ENCODE results near the gene ATP5MC2. TPM values are rescaled to one million over a fixed set of nuclear protein-coding genes. Genes with fewer than 3 reads are reported as not detected.
"Not testable (repeated sequence)": the region's sequence is repeated elsewhere in the genome, so short reads cannot be mapped to it uniquely, and the experiment has no call there.

ATP5MC2 gene
- 100 to 1,000 TPM; 253 to 333 TPM for total RNA-seq

DNA sequence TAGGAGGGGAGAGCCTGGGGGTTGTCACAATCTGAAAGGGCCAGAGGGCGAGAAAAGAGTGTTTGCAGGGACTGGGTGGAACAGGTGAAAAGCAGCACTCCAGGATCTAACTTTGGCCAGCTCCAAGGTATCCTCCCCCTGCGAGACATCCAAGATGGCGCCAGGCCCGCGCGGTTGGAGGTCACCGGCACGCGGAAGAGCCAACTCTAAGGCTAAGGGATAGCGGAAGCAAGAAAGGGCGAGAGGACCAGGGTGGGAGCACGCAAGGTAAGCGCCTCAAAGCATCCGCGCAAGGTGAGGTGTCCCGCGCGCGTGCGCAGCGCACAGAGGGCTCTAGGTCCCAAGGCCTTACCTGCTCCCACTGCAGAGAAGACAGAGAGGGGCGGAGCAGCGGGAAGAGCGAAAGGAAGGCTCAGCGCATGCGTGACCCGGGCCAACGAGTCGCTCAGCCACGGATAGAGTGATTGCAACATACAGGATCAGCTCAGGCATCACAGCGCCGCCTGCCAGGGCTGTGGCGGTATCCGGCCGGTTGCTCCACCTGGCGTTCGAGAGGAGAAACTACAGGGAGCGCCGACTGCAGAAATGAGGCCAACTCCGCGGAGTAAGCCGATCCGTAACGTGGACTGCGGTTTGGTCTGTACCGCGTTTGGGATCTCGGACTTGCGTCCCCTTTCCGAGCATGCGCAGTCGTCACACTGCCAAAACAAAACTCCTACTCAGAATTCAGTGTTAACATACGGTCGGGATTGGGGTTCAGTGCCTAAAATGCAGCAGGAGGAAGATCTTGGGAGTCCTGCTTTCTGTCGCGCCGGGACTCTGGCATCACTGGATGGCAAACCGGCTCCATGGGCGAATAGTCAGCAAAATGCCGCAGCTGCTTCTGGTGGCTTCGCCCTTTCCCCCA lies at the start of gene ATP5MC2:
Gene ATP5MC2 (minus strand): TSS at position 383 of the 907 bp plus-strand sequence. CDS start 3,469 bp downstream, outside the sequence.
- H3K9me3 Mint-ChIP-seq (ENCODE audit: low read depth): no peaks in the 10 kb centered on the region
- H3K4me3 Mint-ChIP-seq: peak within 1 kb of the TSS; percentile 87
- ATAC-seq (peak; percentile 97), DNase-seq (peak; percentile 98)
- peaks cover 29% of the 10 kb centered on the region for H3K27me3 Mint-ChIP-seq
- peak within 1 kb of the TSS; percentile 90 for H3K27ac Mint-ChIP-seq
- CTCF ChIA-PET: interaction anchor here (0.5 to 7.2 kb wide), 37 partner anchors 10 to 355 kb away, joined by 3 to 77 read pairs (median 5); partner anchors contain the start of genes AAAS, ATF7, CALCOCO1 and CISTR
- H3K4me1 Mint-ChIP-seq: peaks cover 40% of the 10 kb centered on the region
- peaks cover 22% of the 10 kb centered on the region for H3K36me3 Mint-ChIP-seq

DNA sequence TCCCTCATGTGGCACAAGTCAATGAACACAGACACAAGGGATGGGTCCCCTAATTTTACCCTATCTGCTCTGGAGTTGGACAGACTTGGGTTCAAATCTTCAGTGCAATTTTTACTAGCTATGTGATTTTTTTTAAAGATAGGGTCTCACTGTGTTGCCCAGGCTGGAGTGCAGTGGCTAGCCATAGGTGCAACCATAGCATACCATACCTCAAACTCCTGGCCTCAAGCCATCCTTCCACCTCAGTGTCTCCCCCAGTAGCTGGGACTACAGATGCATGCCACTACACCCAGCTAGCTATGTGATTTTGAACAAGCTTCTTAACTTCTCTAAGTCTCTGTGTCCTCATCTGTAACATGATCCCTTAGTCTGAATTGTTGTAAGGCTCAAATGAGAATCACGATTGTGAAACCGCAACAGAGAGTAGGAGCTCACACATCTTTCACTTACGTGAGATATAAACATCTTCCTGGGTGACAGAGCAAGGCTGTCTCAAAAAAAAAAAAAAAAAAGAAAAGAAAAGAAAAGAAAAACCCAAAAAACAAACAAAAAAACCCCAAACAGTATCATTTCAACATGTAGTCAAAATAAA lies 46.7 kb upstream of the ATP5MC2 start:
- DNase-seq (no peak), ATAC-seq (no peak)
- no peak overlapping the region for H3K27ac Mint-ChIP-seq
- H3K4me3 Mint-ChIP-seq: no peak overlapping the region
- H3K36me3 Mint-ChIP-seq: peaks cover 2% of the 10 kb centered on the region
- peaks cover 18% of the 10 kb centered on the region for H3K4me1 Mint-ChIP-seq
- no peaks in the 10 kb centered on the region for H3K27me3 Mint-ChIP-seq
- CTCF ChIA-PET: interaction anchor here (0.6 to 18.9 kb wide), 6 partner anchors 19 to 979 kb away, joined by 3 to 270 read pairs (median 4); partner anchors contain the start of gene ATP5MC2
- H3K9me3 Mint-ChIP-seq (ENCODE audit: low read depth): no peaks in the 10 kb centered on the region

DNA sequence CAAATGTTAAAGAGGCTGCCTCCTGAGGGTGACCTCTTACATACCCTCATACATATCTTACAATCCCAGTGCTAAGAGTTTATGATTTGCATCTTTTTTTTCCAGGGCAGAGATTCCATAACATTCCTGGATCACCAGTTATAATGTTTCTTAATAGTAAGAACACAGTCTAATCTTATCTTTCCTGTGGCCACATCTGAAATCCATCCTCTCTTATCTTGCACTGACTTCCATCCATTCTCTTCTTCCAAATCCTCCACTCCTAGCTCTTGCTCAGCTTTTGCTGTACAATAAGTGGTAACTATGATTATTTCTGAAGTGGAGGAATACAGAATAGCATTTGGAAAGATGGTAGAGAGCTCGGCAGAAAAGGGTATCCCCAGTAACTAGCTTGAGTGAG lies 45.1 kb upstream of the ATP5MC2 start:
- Mint-ChIP-seq H3K4me3 (no peak overlapping the region), H3K27ac (no peak overlapping the region), H3K9me3 (ENCODE audit: low read depth) (no peaks in the 10 kb centered on the region), H3K27me3 (no peaks in the 10 kb centered on the region), H3K4me1 (peaks cover 5% of the 10 kb centered on the region), H3K36me3 (peaks cover 4% of the 10 kb centered on the region)
- CTCF ChIA-PET: interaction anchor here (18.9 kb wide), 1 partner anchor 22 kb away, joined by 270 read pairs; no protein-coding TSS in a partner anchor
- no peak for ATAC-seq
- DNase-seq: no peak

DNA sequence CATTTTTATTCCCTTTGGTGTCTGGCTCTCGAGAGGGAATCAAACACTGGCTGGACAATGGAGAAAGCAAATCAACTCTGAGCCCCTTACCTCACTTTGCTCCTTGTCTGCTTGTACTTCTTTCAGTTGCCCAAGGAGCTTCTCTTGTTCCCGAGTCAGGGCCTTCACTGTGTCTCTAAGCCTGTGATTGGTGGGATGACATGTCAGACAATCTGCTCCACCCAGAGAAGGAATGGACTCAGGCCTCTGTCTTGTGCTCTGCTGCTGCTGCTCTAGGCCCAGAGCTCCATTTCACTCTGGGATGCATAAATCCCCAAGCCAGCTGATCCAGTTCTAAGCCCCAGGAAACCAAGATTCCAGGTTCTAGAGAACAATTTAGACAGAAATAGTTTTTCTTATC lies 43.8 kb upstream of the ATP5MC2 start:
- no peaks in the 10 kb centered on the region for H3K27me3 Mint-ChIP-seq
- no peak overlapping the region for H3K4me3 Mint-ChIP-seq
- no peak overlapping the region for H3K27ac Mint-ChIP-seq
- no peaks in the 10 kb centered on the region for H3K9me3 Mint-ChIP-seq (ENCODE audit: low read depth)
- H3K4me1 Mint-ChIP-seq: peaks cover 2% of the 10 kb centered on the region
- peaks cover 4% of the 10 kb centered on the region for H3K36me3 Mint-ChIP-seq
- DNase-seq: no peak
- ATAC-seq: no peak
- CTCF ChIA-PET: interaction anchor here (0.9 to 1.6 kb wide), 3 partner anchors 18 to 38 kb away, joined by 3 to 6 read pairs (median 3); no protein-coding TSS in a partner anchor

GRCh38 chr12:53718567-53718966 lies 42.7 kb upstream of the ATP5MC2 start:
- not testable (repeated sequence) for H3K27me3 Mint-ChIP-seq, ATAC-seq
- CTCF ChIA-PET: interaction anchor here (1.6 kb wide), 1 partner anchor 28 kb away, joined by 6 read pairs; no protein-coding TSS in a partner anchor

DNA sequence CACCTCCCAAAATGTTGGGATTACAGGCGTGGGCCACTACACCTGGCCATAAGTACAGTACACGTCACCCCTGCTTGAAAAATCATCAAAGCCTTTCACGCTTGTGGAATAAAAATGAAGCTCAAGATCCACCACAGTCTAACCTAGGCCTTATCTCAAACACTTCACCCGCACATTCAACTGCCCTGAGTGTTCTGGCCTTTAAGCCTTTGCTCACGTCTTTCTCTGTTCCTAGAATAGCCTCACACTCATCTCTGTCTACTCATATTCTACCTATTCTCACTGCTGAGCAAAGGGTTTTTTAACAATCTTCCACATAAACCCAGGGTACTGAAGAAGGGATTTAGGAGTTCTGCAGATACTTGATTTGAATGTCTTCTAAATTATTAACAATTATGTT lies 41.4 kb upstream of the ATP5MC2 start:
- no peak for DNase-seq
- H3K36me3 Mint-ChIP-seq: peaks cover 4% of the 10 kb centered on the region
- no peak overlapping the region for H3K27ac Mint-ChIP-seq
- CTCF ChIA-PET: interaction anchor here (2.4 kb wide), 1 partner anchor 26 kb away, joined by 11 read pairs; no protein-coding TSS in a partner anchor
- H3K27me3 Mint-ChIP-seq: no peaks in the 10 kb centered on the region
- H3K4me3 Mint-ChIP-seq: no peak overlapping the region
- no peak for ATAC-seq
- H3K9me3 Mint-ChIP-seq (ENCODE audit: low read depth): no peaks in the 10 kb centered on the region
- H3K4me1 Mint-ChIP-seq: no peaks in the 10 kb centered on the region

More at GRCh38 chr12:53718567-53718966, 42.7 kb upstream of the ATP5MC2 start:
- not testable (repeated sequence) for H3K9me3 Mint-ChIP-seq (ENCODE audit: low read depth); H3K4me1 Mint-ChIP-seq; DNase-seq; H3K27ac Mint-ChIP-seq; H3K36me3 Mint-ChIP-seq; H3K4me3 Mint-ChIP-seq

DNA sequence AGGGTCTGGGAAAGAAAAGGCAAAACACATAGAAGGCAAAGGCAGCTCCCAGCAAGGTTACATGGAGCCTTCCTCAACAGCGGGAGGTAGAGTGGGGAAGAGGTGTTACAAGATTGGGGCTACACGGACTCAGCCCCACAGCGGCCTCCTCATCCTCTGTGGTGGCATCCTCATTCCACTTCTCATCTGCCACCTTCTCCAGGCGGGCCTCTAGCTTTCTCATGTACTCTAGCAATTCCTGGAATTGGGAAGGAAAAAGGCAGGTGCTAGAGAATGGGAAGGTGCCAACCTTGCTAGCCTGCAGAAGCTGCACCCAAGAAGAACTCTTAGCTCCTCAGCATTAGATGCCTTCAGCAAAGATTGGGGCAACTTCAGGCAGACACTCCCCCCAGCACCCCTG lies 38.1 kb upstream of the ATP5MC2 start:
- ATAC-seq (no peak), DNase-seq (no peak)
- Mint-ChIP-seq H3K9me3 (ENCODE audit: low read depth) (no peaks in the 10 kb centered on the region), H3K4me1 (no peaks in the 10 kb centered on the region), H3K36me3 (peaks cover 2% of the 10 kb centered on the region), H3K27me3 (peaks cover under 1% of the 10 kb centered on the region), H3K27ac (no peak overlapping the region), H3K4me3 (no peak overlapping the region)
- CTCF ChIA-PET: interaction anchor here (2.3 kb wide), 1 partner anchor 30 kb away, joined by 14 read pairs; no protein-coding TSS in a partner anchor

DNA sequence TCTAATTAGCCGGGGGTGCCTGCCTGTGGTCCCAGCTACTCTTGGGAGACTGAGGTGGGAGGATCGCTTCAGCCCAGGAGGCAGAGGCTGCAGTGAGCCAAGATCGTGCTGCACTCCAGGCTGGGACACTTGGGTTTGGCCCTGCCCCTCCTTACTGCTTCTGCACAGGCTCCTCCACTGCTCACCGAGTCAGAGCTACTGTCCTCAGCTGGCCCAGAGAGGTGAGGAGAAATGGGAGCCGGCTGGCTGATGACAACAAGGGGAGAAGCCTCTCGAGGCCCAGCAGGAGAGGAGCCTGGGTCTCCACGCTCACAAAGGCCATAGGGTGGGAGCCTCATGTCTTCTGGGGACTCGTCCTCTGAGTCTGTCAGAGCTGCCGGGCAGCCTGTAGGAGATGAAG lies 37.6 kb upstream of the ATP5MC2 start:
- H3K27ac Mint-ChIP-seq: no peak overlapping the region
- CTCF ChIA-PET: interaction anchor here (1.3 to 2.3 kb wide), 2 partner anchors 30 to 33 kb away, joined by 3 to 14 read pairs; no protein-coding TSS in a partner anchor
- H3K36me3 Mint-ChIP-seq: peaks cover 2% of the 10 kb centered on the region
- no peak overlapping the region for H3K4me3 Mint-ChIP-seq
- ATAC-seq (no peak), DNase-seq (no peak)
- H3K9me3 Mint-ChIP-seq (ENCODE audit: low read depth): no peaks in the 10 kb centered on the region
- no peaks in the 10 kb centered on the region for H3K4me1 Mint-ChIP-seq
- peaks cover 6% of the 10 kb centered on the region for H3K27me3 Mint-ChIP-seq

DNA sequence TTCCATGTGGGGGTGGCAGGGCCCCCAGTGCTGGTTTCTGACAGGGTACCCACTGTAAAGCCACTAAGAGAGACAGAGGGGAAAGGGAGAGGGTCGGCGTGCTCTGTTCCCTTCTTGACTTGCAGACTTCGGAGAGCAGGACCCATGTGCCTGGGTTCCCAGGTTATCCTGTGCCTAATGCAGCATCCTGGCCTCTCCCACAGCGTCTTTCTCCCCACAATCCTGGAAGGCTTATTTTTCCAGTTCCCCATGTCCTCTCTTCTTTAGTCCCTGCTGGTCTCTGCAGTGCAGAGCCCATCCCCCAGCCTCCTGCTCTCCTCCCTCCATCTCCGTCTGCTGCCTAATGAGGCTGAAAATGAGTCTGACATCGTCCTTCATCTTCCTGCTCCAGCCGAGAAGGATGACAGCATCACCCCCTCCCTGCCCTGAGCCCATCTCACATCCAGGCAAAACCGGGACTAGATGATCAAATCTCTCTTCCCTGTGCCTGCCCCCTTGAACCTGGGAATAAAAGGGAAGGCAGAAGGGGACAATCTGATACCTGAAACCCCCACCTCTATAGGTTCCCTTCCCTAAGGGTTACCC lies 36.3 kb upstream of the ATP5MC2 start:
- H3K36me3 Mint-ChIP-seq: peaks cover 2% of the 10 kb centered on the region
- no peak overlapping the region for H3K27ac Mint-ChIP-seq
- CTCF ChIA-PET: no interaction called here
- no peak overlapping the region for H3K4me3 Mint-ChIP-seq
- ATAC-seq (no peak), DNase-seq (no peak)
- no peaks in the 10 kb centered on the region for H3K4me1 Mint-ChIP-seq
- no peaks in the 10 kb centered on the region for H3K9me3 Mint-ChIP-seq (ENCODE audit: low read depth)
- H3K27me3 Mint-ChIP-seq: peaks cover 13% of the 10 kb centered on the region

DNA sequence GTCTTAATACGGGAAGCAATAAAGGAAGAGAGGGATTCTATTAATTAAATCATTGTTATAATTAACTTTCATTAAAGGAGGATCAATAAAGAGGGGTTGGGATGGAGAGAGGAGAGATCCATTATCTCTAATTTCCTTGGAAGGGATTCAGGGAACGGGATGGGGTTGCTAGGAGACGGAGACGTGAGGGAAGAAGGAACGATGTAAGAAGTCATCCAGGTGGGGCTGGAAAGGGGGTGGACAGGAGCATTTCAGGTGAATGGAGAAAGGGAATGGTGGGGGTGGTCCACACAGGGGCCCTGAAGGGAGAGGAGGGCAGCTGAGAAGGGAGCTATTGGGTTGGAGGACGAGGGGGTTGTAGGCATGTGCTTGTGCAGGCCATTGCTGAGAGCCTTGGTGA lies 34.2 kb upstream of the ATP5MC2 start:
- CTCF ChIA-PET: interaction anchor here (1.4 to 10.0 kb wide), 2 partner anchors 21 to 33 kb away, joined by 3 to 239 read pairs; no protein-coding TSS in a partner anchor
- ATAC-seq (no peak), DNase-seq (no peak)
- Mint-ChIP-seq H3K4me1 (no peaks in the 10 kb centered on the region), H3K27ac (no peak overlapping the region), H3K9me3 (ENCODE audit: low read depth) (no peaks in the 10 kb centered on the region), H3K36me3 (no peaks in the 10 kb centered on the region), H3K4me3 (no peak overlapping the region), H3K27me3 (peaks cover 29% of the 10 kb centered on the region)

GRCh38 chr12:53709671-53710070 lies 33.8 kb upstream of the ATP5MC2 start:
- CTCF ChIA-PET: interaction anchor here (1.4 to 10.0 kb wide), 3 partner anchors 22 to 48 kb away, joined by 3 to 239 read pairs (median 5); no protein-coding TSS in a partner anchor
- no peaks in the 10 kb centered on the region for H3K9me3 Mint-ChIP-seq (ENCODE audit: low read depth)
- no peak for ATAC-seq

GRCh38 chr12:53706080-53706479 lies 30.2 kb upstream of the ATP5MC2 start:
- peaks cover 66% of the 10 kb centered on the region for H3K27me3 Mint-ChIP-seq
- no peak for ATAC-seq

More at GRCh38 chr12:53709671-53710070, 33.8 kb upstream of the ATP5MC2 start:
- no peak for DNase-seq
- Mint-ChIP-seq H3K27me3 (peaks cover 31% of the 10 kb centered on the region), H3K4me1 (no peaks in the 10 kb centered on the region), H3K4me3 (no peak overlapping the region), H3K36me3 (no peaks in the 10 kb centered on the region), H3K27ac (no peak overlapping the region)

DNA sequence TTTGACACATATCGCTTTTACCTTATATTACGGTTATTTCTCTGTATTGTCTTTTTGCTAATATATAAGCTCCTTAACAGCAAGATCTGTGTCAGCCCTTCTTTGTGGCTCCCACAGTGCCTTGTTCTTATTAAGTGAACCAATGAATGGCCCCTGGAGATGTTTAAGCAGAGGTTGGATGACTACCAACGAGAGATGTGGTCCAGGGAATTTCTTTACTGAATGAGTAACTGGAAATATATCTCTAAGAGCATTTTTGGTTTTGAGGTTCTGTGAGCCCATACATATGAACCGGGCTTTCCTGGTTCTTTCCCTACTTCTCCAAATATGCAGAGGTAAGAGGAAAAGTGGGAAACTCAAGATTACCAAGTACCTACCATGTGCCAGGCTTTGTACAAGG lies 27.9 kb upstream of the ATP5MC2 start:
- CTCF ChIA-PET: interaction anchor here (0.7 to 10.0 kb wide), 5 partner anchors 9 to 53 kb away, joined by 4 to 239 read pairs (median 8); no protein-coding TSS in a partner anchor

More at GRCh38 chr12:53706080-53706479, 30.2 kb upstream of the ATP5MC2 start:
- H3K27ac Mint-ChIP-seq: no peak overlapping the region
- no peaks in the 10 kb centered on the region for H3K36me3 Mint-ChIP-seq
- H3K9me3 Mint-ChIP-seq (ENCODE audit: low read depth): no peaks in the 10 kb centered on the region
- no peak for DNase-seq
- CTCF ChIA-PET: interaction anchor here (1.8 to 10.0 kb wide), 2 partner anchors 37 to 51 kb away, joined by 4 to 239 read pairs; no protein-coding TSS in a partner anchor
- H3K4me1 Mint-ChIP-seq: no peaks in the 10 kb centered on the region
- H3K4me3 Mint-ChIP-seq: no peak overlapping the region

More for the DNA sequence above, 27.9 kb upstream of the ATP5MC2 start:
- H3K36me3 Mint-ChIP-seq: no peaks in the 10 kb centered on the region
- H3K4me3 Mint-ChIP-seq: no peak overlapping the region
- ATAC-seq (no peak), DNase-seq (no peak)
- peaks cover 85% of the 10 kb centered on the region for H3K27me3 Mint-ChIP-seq
- no peaks in the 10 kb centered on the region for H3K4me1 Mint-ChIP-seq
- H3K9me3 Mint-ChIP-seq (ENCODE audit: low read depth): no peaks in the 10 kb centered on the region
- no peak overlapping the region for H3K27ac Mint-ChIP-seq
